Measurements from ENCODE around the gene MAG.
"Not testable (repeated sequence)": the region's sequence is repeated elsewhere in the genome, so short reads cannot be mapped to it uniquely, and the experiment has no call there.

MAG gene

GRCh38 chr19:35285095-35285449, 6.9 kb upstream of the MAG start:
- Histone ChIP-seq H3K4me3 (ENCODE audit: insufficient read depth, low read depth, low read length) (no peak overlapping the region), H3K4me1 (ENCODE audit: control insufficient read depth, insufficient read depth, low read length) (no peaks in the 10 kb centered on the region), H3K9me3 (ENCODE audit: control insufficient read depth, low read length) (no peaks in the 10 kb centered on the region), H3K27ac (ENCODE audit: insufficient read depth, low read depth, low read length, poor library complexity, severe bottlenecking) (no peak overlapping the region), H3K27me3 (ENCODE audit: control insufficient read depth, insufficient read depth, low read length, poor library complexity, severe bottlenecking) (no peaks in the 10 kb centered on the region), H3K36me3 (ENCODE audit: control insufficient read depth, insufficient read depth, low read length) (no peaks in the 10 kb centered on the region)
- 17 to 25% methylated on average over 1 of the region's 1 CpG for WGBS, 2 experiments

GRCh38 chr19:35285465-35285864, 6.5 kb upstream of the MAG start:
- H3K27me3 ChIP-seq (ENCODE audit: control insufficient read depth, insufficient read depth, low read length, poor library complexity, severe bottlenecking); H3K4me3 ChIP-seq (ENCODE audit: insufficient read depth, low read depth, low read length); H3K36me3 ChIP-seq (ENCODE audit: control insufficient read depth, insufficient read depth, low read length); H3K4me1 ChIP-seq (ENCODE audit: control insufficient read depth, insufficient read depth, low read length); H3K27ac ChIP-seq (ENCODE audit: insufficient read depth, low read depth, low read length, poor library complexity, severe bottlenecking); H3K9me3 ChIP-seq (ENCODE audit: control insufficient read depth, low read length): not testable (repeated sequence)
- 94% methylated on average over 3 of the region's 3 CpGs for WGBS, 2 experiments

GRCh38 chr19:35286101-35286500, 5.9 kb upstream of the MAG start:
- not testable (repeated sequence) for H3K4me1 ChIP-seq (ENCODE audit: control insufficient read depth, insufficient read depth, low read length); H3K27me3 ChIP-seq (ENCODE audit: control insufficient read depth, insufficient read depth, low read length, poor library complexity, severe bottlenecking); H3K27ac ChIP-seq (ENCODE audit: insufficient read depth, low read depth, low read length, poor library complexity, severe bottlenecking); H3K9me3 ChIP-seq (ENCODE audit: control insufficient read depth, low read length); H3K4me3 ChIP-seq (ENCODE audit: insufficient read depth, low read depth, low read length); H3K36me3 ChIP-seq (ENCODE audit: control insufficient read depth, insufficient read depth, low read length)
- WGBS, 2 experiments, result 95% methylated on average over 5 of the region's 5 CpGs

- no peak overlapping the region for H3K4me3 ChIP-seq (ENCODE audit: insufficient read depth, low read depth, low read length)
- H3K4me1 ChIP-seq (ENCODE audit: control insufficient read depth, insufficient read depth, low read length), result peaks cover 10% of the 10 kb centered on the region
- 89% methylated on average over 10 of the region's 10 CpGs for WGBS, 2 experiments
- H3K9me3 ChIP-seq (ENCODE audit: control insufficient read depth, low read length), result no peaks in the 10 kb centered on the region
- H3K27ac ChIP-seq (ENCODE audit: insufficient read depth, low read depth, low read length, poor library complexity, severe bottlenecking), result no peak overlapping the region
- H3K36me3 ChIP-seq (ENCODE audit: control insufficient read depth, insufficient read depth, low read length), result no peaks in the 10 kb centered on the region
- no peaks in the 10 kb centered on the region for H3K27me3 ChIP-seq (ENCODE audit: control insufficient read depth, insufficient read depth, low read length, poor library complexity, severe bottlenecking)
These were observed 4.2 kb upstream of the MAG start for GRCh38 chr19:35287713-35288112.

- 83 to 84% methylated on average over 2 of the region's 2 CpGs for WGBS, 2 experiments
These were observed 3.6 kb upstream of the MAG start for GRCh38 chr19:35288331-35288730.

GRCh38 chr19:35288906-35289305, 3.1 kb upstream of the MAG start:
- Histone ChIP-seq H3K27me3 (ENCODE audit: control insufficient read depth, insufficient read depth, low read length, poor library complexity, severe bottlenecking) (no peaks in the 10 kb centered on the region), H3K4me3 (ENCODE audit: insufficient read depth, low read depth, low read length) (no peak overlapping the region), H3K36me3 (ENCODE audit: control insufficient read depth, insufficient read depth, low read length) (no peaks in the 10 kb centered on the region), H3K4me1 (ENCODE audit: control insufficient read depth, insufficient read depth, low read length) (peaks cover 17% of the 10 kb centered on the region), H3K9me3 (ENCODE audit: control insufficient read depth, low read length) (no peaks in the 10 kb centered on the region), H3K27ac (ENCODE audit: insufficient read depth, low read depth, low read length, poor library complexity, severe bottlenecking) (no peak overlapping the region)
- 87 to 88% methylated on average over 5 of the region's 5 CpGs for WGBS, 2 experiments

More at GRCh38 chr19:35288331-35288730, 3.6 kb upstream of the MAG start:
- no peaks in the 10 kb centered on the region for H3K36me3 ChIP-seq (ENCODE audit: control insufficient read depth, insufficient read depth, low read length)
- H3K9me3 ChIP-seq (ENCODE audit: control insufficient read depth, low read length), result no peaks in the 10 kb centered on the region
- H3K27me3 ChIP-seq (ENCODE audit: control insufficient read depth, insufficient read depth, low read length, poor library complexity, severe bottlenecking), result no peaks in the 10 kb centered on the region
- no peak overlapping the region for H3K4me3 ChIP-seq (ENCODE audit: insufficient read depth, low read depth, low read length)
- H3K27ac ChIP-seq (ENCODE audit: insufficient read depth, low read depth, low read length, poor library complexity, severe bottlenecking), result no peak overlapping the region
- peaks cover 11% of the 10 kb centered on the region for H3K4me1 ChIP-seq (ENCODE audit: control insufficient read depth, insufficient read depth, low read length)

GRCh38 chr19:35290381-35291127, 1.4 kb upstream of the MAG start:
- WGBS, 2 experiments, result 78 to 82% methylated on average over 19 to 20 of the region's 20 CpGs

GRCh38 chr19:35291259-35291658, 702 bp upstream of the MAG start:
- WGBS, 2 experiments, result 89 to 94% methylated on average over 6 of the region's 6 CpGs
- no peak overlapping the region for H3K4me3 ChIP-seq (ENCODE audit: insufficient read depth, low read depth, low read length)
- peaks cover 19% of the 10 kb centered on the region for H3K4me1 ChIP-seq (ENCODE audit: control insufficient read depth, insufficient read depth, low read length)
- H3K36me3 ChIP-seq (ENCODE audit: control insufficient read depth, insufficient read depth, low read length), result no peaks in the 10 kb centered on the region
- no peaks in the 10 kb centered on the region for H3K27me3 ChIP-seq (ENCODE audit: control insufficient read depth, insufficient read depth, low read length, poor library complexity, severe bottlenecking)
- H3K27ac ChIP-seq (ENCODE audit: insufficient read depth, low read depth, low read length, poor library complexity, severe bottlenecking), result no peak overlapping the region
- no peaks in the 10 kb centered on the region for H3K9me3 ChIP-seq (ENCODE audit: control insufficient read depth, low read length)

More at GRCh38 chr19:35290381-35291127, 1.4 kb upstream of the MAG start:
- peaks cover 19% of the 10 kb centered on the region for H3K4me1 ChIP-seq (ENCODE audit: control insufficient read depth, insufficient read depth, low read length)
- H3K9me3 ChIP-seq (ENCODE audit: control insufficient read depth, low read length), result no peaks in the 10 kb centered on the region
- H3K4me3 ChIP-seq (ENCODE audit: insufficient read depth, low read depth, low read length), result no peak overlapping the region
- H3K27me3 ChIP-seq (ENCODE audit: control insufficient read depth, insufficient read depth, low read length, poor library complexity, severe bottlenecking), result no peaks in the 10 kb centered on the region
- H3K36me3 ChIP-seq (ENCODE audit: control insufficient read depth, insufficient read depth, low read length), result no peaks in the 10 kb centered on the region
- no peak overlapping the region for H3K27ac ChIP-seq (ENCODE audit: insufficient read depth, low read depth, low read length, poor library complexity, severe bottlenecking)

- no peaks in the 10 kb centered on the region for H3K9me3 ChIP-seq (ENCODE audit: control insufficient read depth, low read length)
- peaks cover 19% of the 10 kb centered on the region for H3K4me1 ChIP-seq (ENCODE audit: control insufficient read depth, insufficient read depth, low read length)
- WGBS, 2 experiments, result 88 to 93% methylated on average over 23 of the region's 23 CpGs
- no peaks in the 10 kb centered on the region for H3K27me3 ChIP-seq (ENCODE audit: control insufficient read depth, insufficient read depth, low read length, poor library complexity, severe bottlenecking)
- no peak overlapping the region for H3K27ac ChIP-seq (ENCODE audit: insufficient read depth, low read depth, low read length, poor library complexity, severe bottlenecking)
- no peaks in the 10 kb centered on the region for H3K36me3 ChIP-seq (ENCODE audit: control insufficient read depth, insufficient read depth, low read length)
- no peak overlapping the region for H3K4me3 ChIP-seq (ENCODE audit: insufficient read depth, low read depth, low read length)
These were observed 731 bp downstream of the MAG start for GRCh38 chr19:35292421-35293362.

- Histone ChIP-seq H3K27ac (ENCODE audit: insufficient read depth, low read depth, low read length, poor library complexity, severe bottlenecking) (no peak overlapping the region), H3K9me3 (ENCODE audit: control insufficient read depth, low read length) (no peaks in the 10 kb centered on the region), H3K4me3 (ENCODE audit: insufficient read depth, low read depth, low read length) (no peak overlapping the region), H3K27me3 (ENCODE audit: control insufficient read depth, insufficient read depth, low read length, poor library complexity, severe bottlenecking) (no peaks in the 10 kb centered on the region), H3K4me1 (ENCODE audit: control insufficient read depth, insufficient read depth, low read length) (peaks cover 19% of the 10 kb centered on the region), H3K36me3 (ENCODE audit: control insufficient read depth, insufficient read depth, low read length) (no peaks in the 10 kb centered on the region)
- WGBS, 2 experiments, result 78 to 82% methylated on average over 7 of the region's 7 CpGs
These were observed 1.4 kb downstream of the MAG start for GRCh38 chr19:35293363-35293739.

All from ectodermal cell (in vitro differentiated cells).